Thymus (tissue), 11 donors: Measurements from ENCODE around the gene KCNG2. TPM values are rescaled to one million over a fixed set of nuclear protein-coding genes. Genes with fewer than 3 reads are reported as not detected.

Source experiments
- DNase-seq, 9 donors: peaks; one replicate each; pipeline ENCODE4 v3.0.0-alpha.2; 2013; ENCODE audit warnings: low spot score in 9 of 9, low read depth in 6 of 9, missing footprints in 1 of 9
- H3K27ac ChIP-seq, 2 donors: one replicate each; pipeline ENCODE4 v1.5.1; 2013; ENCODE audit warnings: control low read depth in 1 of 2, low read depth in 1 of 2, low read length in 1 of 2, mild to moderate bottlenecking in 1 of 2, moderate library complexity in 1 of 2
- H3K27me3 ChIP-seq, 2 donors: one replicate each; pipeline ENCODE4 v1.5.1; 2013; ENCODE audit warnings: low read length in 1 of 2; ENCODE audit not compliant: control insufficient read depth in 2 of 2, insufficient read depth in 1 of 2
- H3K36me3 ChIP-seq, 2 donors: one replicate each; pipeline ENCODE4 v1.5.1; 2013; ENCODE audit warnings: low read length in 1 of 2, mild to moderate bottlenecking in 1 of 2, moderate library complexity in 1 of 2; ENCODE audit not compliant: control insufficient read depth in 2 of 2, insufficient read depth in 2 of 2
- H3K4me1 ChIP-seq, 2 donors: one replicate each; pipeline ENCODE4 v1.5.1; 2013; ENCODE audit warnings: low read length in 2 of 2; ENCODE audit not compliant: control insufficient read depth in 2 of 2, insufficient read depth in 2 of 2
- H3K4me3 ChIP-seq, 2 donors: one replicate each; pipeline ENCODE4 v1.5.1; 2013; ENCODE audit warnings: low read length in 2 of 2, control low read depth in 1 of 2, mild to moderate bottlenecking in 1 of 2
- H3K9me3 ChIP-seq, 2 donors: one replicate each; pipeline ENCODE4 v1.5.1; 2013; ENCODE audit warnings: low read length in 1 of 2, mild to moderate bottlenecking in 1 of 2; ENCODE audit not compliant: control insufficient read depth in 2 of 2, insufficient read depth in 1 of 2
- WGBS: extraction: QIAGEN DNeasy Blood & Tissue Kit; methylation state at CpG from one replicate; pipeline ENCODE4 v1.1.7; 2013; 5-methylcytosine and 5-hydroxymethylcytosine counted together
- polyA plus RNA-seq: library from polyadenylated mRNA; stranded (reverse); fragments of 200-250 nt; gene quantifications from one replicate; pipeline ENCODE4 v1.2.3, GENCODE V29; 2013
- total RNA-seq: library from RNA; stranded (reverse); fragments of 120-200 nt; gene quantifications from one replicate; pipeline ENCODE4 v1.2.4, GENCODE V29; 2013
- donor health status: healthy.

The KCNG2 gene
- total and polyA plus RNA-seq, 2 donors, result 0.14 to 0.19 TPM

GRCh38 chr18:79916546-79917168 lies 118.9 kb downstream of the KCNG2 start:
- H3K27me3 ChIP-seq, result no peaks in the 10 kb centered on the region
- no peak for DNase-seq
- H3K4me3 ChIP-seq, result no peak overlapping the region
- H3K9me3 ChIP-seq, result peaks cover 15 to 50% of the 10 kb centered on the region in 2 donors
- no peak overlapping the region for H3K27ac ChIP-seq
- 99% methylated on average over 24 of the region's 24 CpGs for WGBS
- H3K36me3 ChIP-seq, result peaks cover 24 to 49% of the 10 kb centered on the region in 2 donors
- peaks cover 0 to 4% of the 10 kb centered on the region in 2 donors for H3K4me1 ChIP-seq

DNA sequence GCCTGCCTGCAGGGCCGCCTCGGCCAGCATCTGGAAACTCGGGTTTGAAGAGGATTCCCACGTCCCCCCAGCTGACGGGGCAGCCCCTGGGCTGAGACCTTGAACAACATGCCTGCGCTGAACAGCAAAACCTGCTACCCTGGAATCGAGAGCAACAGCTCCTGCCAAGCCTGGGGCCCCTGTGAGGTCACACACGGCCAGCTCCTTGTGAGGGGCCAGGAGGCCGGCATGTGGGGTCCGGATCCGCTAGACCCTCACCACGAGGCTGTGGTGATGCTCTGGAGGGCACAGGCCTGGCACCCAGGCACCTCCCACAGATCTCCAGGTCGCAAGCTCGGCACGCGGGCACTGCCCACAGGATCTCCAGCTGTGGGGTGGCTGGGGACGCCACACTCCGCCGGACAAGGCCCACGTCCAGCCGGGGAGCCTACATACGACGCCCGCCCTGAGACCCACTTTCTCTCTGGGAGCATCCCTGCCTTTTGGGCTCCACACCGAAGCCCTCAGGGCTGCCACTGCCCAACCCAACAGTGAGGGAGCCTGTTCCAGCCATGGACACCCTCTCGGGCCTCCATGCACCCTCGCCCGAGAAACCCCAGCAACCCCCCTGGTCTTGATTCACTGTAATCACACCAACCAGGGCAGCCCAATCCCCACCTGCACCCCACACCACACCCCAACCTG lies 119.6 kb downstream of the KCNG2 start:
- no peak for DNase-seq
- 96% methylated on average over 28 of the region's 28 CpGs for WGBS
- Histone ChIP-seq H3K4me1 (peaks cover 0 to 4% of the 10 kb centered on the region in 2 donors), H3K9me3 (peaks cover 15 to 57% of the 10 kb centered on the region in 2 donors), H3K27me3 (no peaks in the 10 kb centered on the region), H3K4me3 (no peak overlapping the region), H3K27ac (no peak overlapping the region), H3K36me3 (peaks cover 24 to 47% of the 10 kb centered on the region in 2 donors)

DNA sequence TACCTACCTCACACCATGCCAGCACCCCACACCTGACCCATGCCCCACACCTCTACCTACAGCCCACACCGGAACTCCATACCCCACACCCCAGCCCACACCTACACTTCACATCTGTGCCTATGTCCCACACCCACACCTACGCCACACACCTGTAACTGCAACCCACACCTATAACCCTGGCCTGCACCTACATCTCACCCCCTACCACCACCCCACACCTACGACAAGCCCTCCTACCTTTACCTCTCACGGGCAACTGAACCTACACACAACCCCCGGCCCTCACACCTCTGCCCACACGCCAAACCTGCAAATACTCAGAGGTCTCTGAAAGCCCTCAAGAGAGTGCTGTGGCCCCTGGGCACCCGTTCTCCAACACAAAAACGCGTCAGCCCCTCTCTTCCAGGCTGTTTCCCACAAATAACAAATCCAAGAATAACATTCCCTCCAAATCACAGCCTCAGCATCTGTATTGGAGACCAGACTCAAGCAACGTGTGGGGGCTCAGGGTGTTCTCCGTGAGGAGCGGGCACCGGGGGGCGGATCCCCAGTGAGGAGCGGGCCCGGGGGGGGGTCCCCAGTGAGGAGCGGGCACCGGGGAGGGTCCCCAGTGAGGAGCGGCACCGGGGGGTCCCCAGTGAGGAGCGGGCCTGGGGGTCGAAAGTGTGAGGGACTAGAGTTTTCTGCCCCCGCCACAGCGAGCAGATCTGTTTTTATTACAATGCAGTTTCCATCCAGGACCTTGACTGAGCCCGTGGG lies 120.3 kb downstream of the KCNG2 start:
- DNase-seq, result no peak
- Histone ChIP-seq H3K36me3 (peaks cover 24 to 47% of the 10 kb centered on the region in 2 donors), H3K4me1 (peaks cover 0 to under 1% of the 10 kb centered on the region in 2 donors), H3K27ac (no peak overlapping the region), H3K9me3 (peaks cover 15 to 58% of the 10 kb centered on the region in 2 donors), H3K27me3 (no peaks in the 10 kb centered on the region), H3K4me3 (no peak overlapping the region)
- 96% methylated on average over 25 of the region's 25 CpGs for WGBS

DNA sequence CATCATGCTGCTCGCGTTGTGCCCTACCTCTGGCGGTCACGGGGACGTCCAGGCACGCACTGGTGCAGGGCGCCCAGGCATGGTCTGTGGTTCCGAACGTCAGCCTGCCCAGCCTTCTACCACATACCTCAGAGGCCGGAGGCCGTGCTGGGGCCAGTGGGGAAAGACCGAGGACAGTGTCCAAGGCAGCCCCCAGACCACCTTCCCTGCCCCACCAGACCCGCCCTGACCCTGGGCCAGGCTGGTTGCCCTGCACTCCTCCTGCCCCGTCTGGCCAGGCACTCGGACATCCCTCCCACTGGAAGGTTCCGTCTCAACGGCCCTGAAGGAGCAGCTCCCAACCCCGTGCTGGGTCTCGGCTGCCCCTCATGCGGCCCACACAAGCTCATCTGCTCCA lies 120.9 kb downstream of the KCNG2 start:
- Histone ChIP-seq H3K36me3 (peaks cover 24 to 47% of the 10 kb centered on the region in 2 donors), H3K4me1 (no peaks in the 10 kb centered on the region), H3K27me3 (no peaks in the 10 kb centered on the region), H3K4me3 (no peak overlapping the region), H3K9me3 (peaks cover 15 to 57% of the 10 kb centered on the region in 2 donors), H3K27ac (no peak overlapping the region)
- no peak for DNase-seq
- over 99% methylated on average over 20 of the region's 20 CpGs for WGBS

DNA sequence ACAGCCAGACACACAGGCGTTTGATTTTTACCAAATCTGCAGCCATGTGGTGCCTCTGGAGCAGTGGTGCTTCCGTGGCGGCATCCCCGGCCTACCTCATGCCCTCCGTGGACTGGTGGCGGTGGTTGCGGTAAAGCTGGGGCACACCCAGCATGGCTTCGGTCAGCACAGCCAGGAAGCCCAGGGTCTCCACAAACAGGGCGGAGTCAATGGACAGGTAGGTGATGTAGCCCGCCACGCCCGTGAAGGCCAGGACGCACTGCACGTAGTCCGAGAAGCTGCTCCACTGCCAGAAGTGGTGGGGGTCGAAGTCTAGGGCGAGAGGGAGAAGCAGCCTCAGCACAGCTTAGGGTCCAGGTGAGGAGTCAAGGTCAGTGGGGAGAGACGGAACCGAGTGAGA lies 121.4 kb downstream of the KCNG2 start:
- H3K36me3 ChIP-seq, result peaks cover 24 to 47% of the 10 kb centered on the region in 2 donors
- DNase-seq, result no peak
- no peak overlapping the region for H3K27ac ChIP-seq
- peaks cover 16 to 57% of the 10 kb centered on the region in 2 donors for H3K9me3 ChIP-seq
- WGBS, result 98% methylated on average over 19 of the region's 19 CpGs
- no peaks in the 10 kb centered on the region for H3K4me1 ChIP-seq
- no peaks in the 10 kb centered on the region for H3K27me3 ChIP-seq
- H3K4me3 ChIP-seq, result no peak overlapping the region

DNA sequence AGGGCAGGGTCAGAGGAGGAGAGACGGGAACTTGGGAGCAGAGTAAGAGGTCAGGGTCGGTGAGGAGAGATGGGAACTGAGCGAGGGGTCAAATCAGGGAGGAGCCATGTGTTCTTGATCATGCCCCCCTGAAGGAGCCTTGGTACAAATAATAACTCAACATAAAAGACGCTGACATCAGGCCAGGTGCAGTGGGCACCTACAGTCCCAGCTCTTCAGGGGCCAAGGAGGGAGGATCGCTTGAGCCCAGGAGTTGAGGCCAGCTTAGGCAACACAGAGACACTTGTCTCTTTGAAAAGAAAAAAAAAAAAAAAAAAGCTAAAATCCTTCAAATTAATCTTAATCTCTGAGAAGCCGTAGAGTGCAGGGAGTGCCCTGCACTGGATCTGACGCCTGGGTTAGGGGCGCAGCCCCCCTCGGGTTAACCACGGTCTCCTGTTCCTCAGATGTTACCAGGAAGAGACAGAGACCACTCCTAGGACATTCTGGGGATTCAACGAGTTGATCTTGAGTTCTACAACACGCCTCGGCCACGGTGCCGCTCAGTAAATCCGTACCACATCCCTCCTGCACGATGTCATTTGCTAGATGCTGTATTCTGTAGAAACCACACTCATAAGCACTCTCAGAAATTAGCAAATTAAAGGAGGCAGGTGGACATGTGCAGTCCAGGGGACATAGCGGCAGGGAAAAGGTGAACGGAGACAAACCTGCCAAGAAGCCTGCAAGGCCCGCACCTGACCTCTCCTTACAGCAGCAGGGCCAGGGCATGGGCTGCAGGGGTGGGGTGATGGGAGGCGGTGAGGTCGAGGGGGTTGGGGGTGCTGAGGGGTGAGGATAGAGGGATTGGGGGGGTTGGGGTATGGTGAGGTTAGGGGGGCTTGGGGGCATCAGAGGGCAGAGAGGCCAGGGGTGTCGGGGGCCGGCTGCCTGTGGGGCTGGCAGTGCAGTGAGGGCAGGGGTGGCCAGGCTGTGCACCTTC lies 124.5 kb downstream of the KCNG2 start:
- no peak for DNase-seq
- Histone ChIP-seq H3K9me3 (peaks cover 11 to 30% of the 10 kb centered on the region in 2 donors), H3K36me3 (peaks cover 12 to 21% of the 10 kb centered on the region in 2 donors), H3K27me3 (no peaks in the 10 kb centered on the region), H3K27ac (no peak overlapping the region), H3K4me3 (no peak overlapping the region), H3K4me1 (no peaks in the 10 kb centered on the region)
- whole genome bisulfite sequencing, result 98% methylated on average over 24 of the region's 24 CpGs

DNA sequence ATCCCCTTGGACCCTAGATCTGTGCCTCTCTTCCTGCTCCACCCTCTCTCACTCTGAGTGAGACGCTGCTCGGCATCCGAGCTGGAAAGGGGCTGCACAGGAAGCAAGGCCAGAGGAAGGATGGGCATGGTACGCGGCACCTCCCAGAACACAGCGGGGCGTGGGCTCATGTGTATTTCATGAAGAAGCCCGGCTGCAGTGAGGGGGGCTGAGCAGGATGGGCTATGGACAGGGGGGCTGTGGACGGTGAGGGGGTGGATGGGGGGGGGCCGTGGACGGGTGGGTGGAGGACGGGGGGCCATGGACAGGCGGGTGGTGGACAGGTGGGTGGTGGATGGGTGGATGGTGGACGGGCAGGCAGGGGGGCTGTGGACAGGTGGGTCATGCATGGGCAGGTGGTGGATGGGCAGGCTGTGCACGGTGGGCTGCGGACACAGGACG lies 125.3 kb downstream of the KCNG2 start:
- Histone ChIP-seq H3K27me3 (no peaks in the 10 kb centered on the region), H3K4me3 (no peak overlapping the region), H3K36me3 (peaks cover 12 to 16% of the 10 kb centered on the region in 2 donors), H3K27ac (no peak overlapping the region), H3K9me3 (peaks cover 8 to 23% of the 10 kb centered on the region in 2 donors), H3K4me1 (no peaks in the 10 kb centered on the region)
- WGBS, result 95% methylated on average over 17 of the region's 17 CpGs
- no peak for DNase-seq

DNA sequence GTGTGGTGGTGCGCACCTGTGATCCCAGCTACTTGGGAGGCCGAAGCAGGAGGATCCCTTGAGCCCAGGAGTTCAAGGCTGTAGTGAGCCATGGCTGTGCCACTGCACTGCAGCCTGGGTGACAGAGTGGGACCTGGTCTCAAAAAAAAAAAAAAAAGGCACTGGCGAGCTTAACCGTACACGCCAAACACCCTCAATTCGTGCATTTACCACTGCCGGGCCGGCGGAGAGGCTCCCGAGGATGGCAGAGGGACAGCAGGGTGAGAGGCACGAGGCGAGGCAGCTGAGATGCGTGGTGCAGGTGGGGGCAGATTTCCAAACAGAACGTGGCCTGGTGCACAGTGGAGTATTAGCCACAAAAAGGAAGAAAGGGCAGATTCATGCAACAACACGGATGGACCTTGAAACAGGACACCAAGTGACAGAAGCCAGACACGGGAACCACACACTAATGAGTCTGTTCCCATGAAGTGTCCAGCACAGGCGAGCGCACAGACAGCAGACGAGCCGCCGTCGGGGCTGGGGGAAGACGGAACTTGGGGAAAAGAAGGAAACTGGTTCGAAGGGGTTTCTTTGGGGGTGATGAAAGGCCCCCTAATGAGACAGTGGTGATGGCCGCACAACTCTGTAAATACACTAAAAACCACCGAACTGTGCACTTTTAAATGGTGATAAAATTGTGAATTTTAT lies 126.3 kb downstream of the KCNG2 start:
- DNase-seq, result no peak
- no peaks in the 10 kb centered on the region for H3K27me3 ChIP-seq
- H3K36me3 ChIP-seq, result peaks cover 9 to 15% of the 10 kb centered on the region in 2 donors
- no peak overlapping the region for H3K4me3 ChIP-seq
- H3K4me1 ChIP-seq, result no peaks in the 10 kb centered on the region
- H3K27ac ChIP-seq, result no peak overlapping the region
- WGBS, result 98% methylated on average over 26 of the region's 26 CpGs
- peaks cover 4 to 22% of the 10 kb centered on the region in 2 donors for H3K9me3 ChIP-seq
